Erythroblast (primary cell): Measurements from ENCODE around the gene APOL2.

Source experiments
- GATA1 ChIP-seq: IDR thresholded peaks from 2 replicates; pipeline ENCODE4 v1.6.1; 2011; ENCODE audit warnings: low read depth, mild to moderate bottlenecking, control low read depth, low read length, moderate library complexity
- POLR2A ChIP-seq: IDR thresholded peaks from 2 replicates; pipeline ENCODE4 v1.6.1; 2011; ENCODE audit warnings: mild to moderate bottlenecking, low read length

GRCh38 chr22:36267896-36268485 lies 28.7 kb upstream of the APOL2 start:
- TF ChIP-seq POLR2A, result no peak
- no peak for TF ChIP-seq GATA1
